HG03045 (cell line): Measurements from ENCODE around the gene FOXJ3.
"Not testable (repeated sequence)": the region's sequence is repeated elsewhere in the genome, so short reads cannot be mapped to it uniquely, and the experiment has no call there.

Experiments
- ATAC-seq: cut with Tn5 transposase; IDR thresholded peaks from one replicate; pipeline ENCODE4 v1.9.1; 2021; ENCODE audit warnings: mild to moderate bottlenecking, moderate library complexity; ENCODE audit not compliant: unreplicated experiment

The FOXJ3 gene

GRCh38 chr1:42259059-42259738, 75.8 kb downstream of the FOXJ3 start:
- no peak for ATAC-seq

GRCh38 chr1:42258218-42258617, 76.8 kb downstream of the FOXJ3 start:
- no peak for ATAC-seq

- no peak for ATAC-seq
Measured at GRCh38 chr1:42251042-42251441, 84.0 kb downstream of the FOXJ3 start.

GRCh38 chr1:42250164-42250563, 84.9 kb downstream of the FOXJ3 start:
- no peak for ATAC-seq

- ATAC-seq: no peak
Measured at GRCh38 chr1:42240966-42241755, 93.9 kb downstream of the FOXJ3 start.

GRCh38 chr1:42239555-42239954, 95.5 kb downstream of the FOXJ3 start:
- ATAC-seq: no peak

- no peak for ATAC-seq
Measured at GRCh38 chr1:42239041-42239440, 96.0 kb downstream of the FOXJ3 start.

GRCh38 chr1:42231253-42231652, 103.8 kb downstream of the FOXJ3 start:
- no peak for ATAC-seq

GRCh38 chr1:42228938-42229337, 106.1 kb downstream of the FOXJ3 start:
- no peak for ATAC-seq

- no peak for ATAC-seq
Measured at GRCh38 chr1:42223036-42223435, 112.0 kb downstream of the FOXJ3 start.

- ATAC-seq: no peak
Measured at GRCh38 chr1:42221952-42222606, 113.0 kb downstream of the FOXJ3 start.

GRCh38 chr1:42221456-42221855, 113.6 kb downstream of the FOXJ3 start:
- ATAC-seq: no peak

- ATAC-seq: no peak
Measured at GRCh38 chr1:42219627-42220026, 115.4 kb downstream of the FOXJ3 start.

GRCh38 chr1:42214447-42214871, 120.6 kb downstream of the FOXJ3 start:
- ATAC-seq: no peak

- no peak for ATAC-seq
Measured at GRCh38 chr1:42211224-42211623, 123.8 kb downstream of the FOXJ3 start.

GRCh38 chr1:42210421-42211133, 124.5 kb downstream of the FOXJ3 start:
- ATAC-seq: no peak

GRCh38 chr1:42209526-42210251, 125.3 kb downstream of the FOXJ3 start:
- no peak for ATAC-seq

- not testable (repeated sequence) for ATAC-seq
Measured at GRCh38 chr1:42206930-42207329, 128.1 kb downstream of the FOXJ3 start.

GRCh38 chr1:42206164-42206563, 128.9 kb downstream of the FOXJ3 start:
- no peak for ATAC-seq

GRCh38 chr1:42201986-42202385, 133.0 kb downstream of the FOXJ3 start:
- no peak for ATAC-seq

GRCh38 chr1:42198251-42198650, 136.8 kb downstream of the FOXJ3 start:
- ATAC-seq: no peak
